Fibroblast of upper back skin (primary cell): ENCODE data around the gene LAMC3.
"Not testable (repeated sequence)": the region's sequence is repeated elsewhere in the genome, so short reads cannot be mapped to it uniquely, and the experiment has no call there.

Experiments
- DNase-seq: peaks from one replicate; pipeline ENCODE4 v3.0.0-alpha.2; 2013

Gene LAMC3

DNA sequence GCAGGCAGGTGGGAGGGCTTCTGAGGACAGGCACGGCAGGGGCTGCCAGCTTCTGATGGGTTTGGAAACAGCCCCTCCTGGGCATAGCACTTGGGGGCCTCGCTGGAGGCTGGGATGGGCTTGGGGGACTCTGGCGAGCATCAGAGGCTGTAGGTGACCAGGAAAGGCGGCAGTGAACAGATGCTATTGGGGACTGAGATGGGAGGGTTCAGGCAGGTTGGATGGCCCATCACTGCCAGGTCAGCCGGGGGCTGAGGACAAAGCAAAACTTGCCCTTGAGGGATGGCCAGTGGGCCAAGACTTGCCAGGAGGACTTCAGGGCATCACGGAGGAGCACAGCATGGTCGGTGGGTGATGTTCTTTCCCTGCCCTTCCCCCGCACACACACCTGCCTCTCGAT lies 94.0 kb downstream of the LAMC3 start:
- DNase-seq = no peak

DNA sequence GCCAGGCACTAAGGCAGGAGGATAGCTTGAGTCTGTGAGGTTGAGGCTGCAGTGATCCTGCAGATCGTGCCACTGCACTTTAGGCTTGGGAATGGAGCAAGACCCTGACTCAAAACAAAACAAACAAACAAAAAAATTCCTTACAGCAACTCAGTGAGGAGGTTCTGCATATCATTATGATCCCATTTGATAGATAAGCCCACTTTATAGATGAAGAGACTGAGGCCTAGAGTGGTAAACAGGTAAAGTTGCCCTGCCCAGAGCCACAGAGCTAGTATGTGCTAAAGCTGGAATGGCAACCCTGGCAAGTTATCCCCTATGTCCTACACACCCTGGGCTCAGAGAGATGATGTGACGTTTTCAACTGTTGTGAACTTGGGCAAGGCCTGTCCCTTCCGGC lies 94.6 kb downstream of the LAMC3 start:
- no peak for DNase-seq

DNA sequence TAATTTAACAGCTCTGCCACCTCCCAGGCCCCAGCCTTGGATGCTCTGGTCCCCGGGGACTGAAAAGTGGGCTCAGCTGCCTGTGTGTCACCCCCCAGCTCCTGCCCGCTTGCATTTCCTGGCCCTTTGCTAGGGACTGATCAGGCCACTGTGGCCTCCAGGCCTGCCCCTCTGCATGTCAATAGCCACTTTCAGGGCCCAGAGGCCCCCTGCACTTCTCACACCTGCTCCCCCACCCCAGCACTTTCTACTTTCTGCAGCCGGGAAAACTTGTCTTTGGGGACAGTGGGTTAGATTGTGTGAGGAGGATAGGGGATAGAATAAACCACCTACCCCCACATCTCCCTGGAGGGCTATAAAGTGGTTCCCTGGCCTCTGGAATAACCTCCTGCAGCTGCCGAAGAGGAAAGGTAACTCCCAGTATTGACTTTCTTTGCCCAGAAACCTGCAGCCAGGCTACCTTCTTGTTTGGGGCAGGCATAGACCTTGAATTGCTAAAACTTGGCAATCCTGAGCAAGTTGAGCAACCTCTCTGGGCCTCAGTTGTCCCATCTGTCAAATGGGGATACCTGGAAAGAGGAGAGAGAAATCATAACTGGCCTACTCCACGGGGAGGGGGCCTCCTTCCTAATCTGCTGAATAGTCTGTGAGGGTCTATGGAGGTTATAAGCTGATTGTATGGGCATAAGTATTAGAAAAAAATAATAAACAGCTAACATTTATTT lies 95.2 kb downstream of the LAMC3 start:
- DNase-seq = no peak

DNA sequence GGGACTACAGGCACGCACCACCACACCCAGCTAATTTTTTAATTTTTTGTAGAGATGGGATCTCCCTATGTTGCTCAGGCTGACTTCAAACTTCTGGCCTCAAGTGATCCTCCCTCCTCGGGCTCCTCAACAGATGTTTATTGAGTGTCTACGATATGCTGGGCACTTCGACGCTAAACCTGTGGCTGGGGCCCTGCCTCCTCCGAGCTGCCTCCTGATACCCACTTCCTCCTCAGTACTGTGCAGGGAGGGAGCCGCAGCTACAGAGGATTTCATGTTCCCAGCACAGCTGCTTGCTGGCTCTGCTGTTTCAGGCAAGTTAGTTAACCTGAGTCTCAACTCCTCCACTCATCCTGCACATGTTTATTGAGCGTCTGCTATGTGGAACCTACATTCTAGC lies 97.0 kb downstream of the LAMC3 start:
- no peak for DNase-seq

DNA sequence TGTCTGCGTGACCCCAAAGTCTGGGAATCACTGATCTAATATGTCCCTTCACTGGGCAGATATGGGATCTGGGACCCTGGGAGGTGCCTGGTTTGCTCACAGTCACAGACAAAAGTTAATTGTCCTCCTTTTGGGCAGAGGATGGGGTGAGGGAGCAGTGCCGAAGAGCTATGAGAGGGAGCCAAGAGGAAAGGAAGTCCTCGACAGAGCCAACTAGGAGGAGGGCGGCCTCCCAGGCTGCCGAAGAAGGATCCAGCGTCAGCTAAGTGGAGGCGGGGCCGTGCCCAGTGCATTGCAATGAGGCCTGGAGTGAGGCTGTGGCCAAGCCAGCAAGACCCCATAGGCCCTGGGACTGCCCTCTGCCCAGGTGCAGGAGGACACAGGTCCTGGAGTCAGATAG lies 98.8 kb downstream of the LAMC3 start:
- DNase-seq = no peak

DNA sequence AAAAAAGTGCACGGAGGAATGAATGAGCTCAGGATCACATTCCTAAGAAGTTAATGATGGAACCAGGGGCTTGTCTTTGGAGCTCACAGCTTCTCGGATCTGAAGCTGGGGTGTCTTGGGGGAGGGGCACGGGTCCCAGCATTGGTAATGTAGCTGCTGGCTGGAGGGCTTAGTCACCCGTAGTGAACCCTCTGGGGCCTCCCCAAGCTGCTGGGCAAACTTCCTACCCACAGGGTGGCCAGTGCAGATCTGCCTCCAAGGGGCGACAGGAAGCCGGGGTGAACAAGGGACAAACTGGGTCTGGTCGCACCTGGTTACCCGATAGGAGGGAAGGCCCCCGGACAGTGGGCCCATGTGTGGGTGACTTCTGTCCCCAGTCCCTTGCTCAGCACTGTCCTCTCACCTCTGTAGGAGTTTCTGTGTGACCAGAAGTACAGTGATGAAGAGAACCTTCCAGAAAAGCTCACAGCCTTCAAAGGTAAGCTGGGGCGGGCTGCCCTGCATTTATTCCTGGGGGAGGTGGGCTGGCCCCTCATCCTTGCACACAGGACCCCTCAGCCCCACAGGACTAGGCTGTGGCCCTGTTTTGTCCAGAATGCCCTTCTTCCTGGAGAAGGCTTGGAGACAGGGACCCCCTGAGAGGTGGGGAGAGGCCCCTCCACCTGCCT lies 102.3 kb downstream of the LAMC3 start:
- DNase-seq = no peak

DNA sequence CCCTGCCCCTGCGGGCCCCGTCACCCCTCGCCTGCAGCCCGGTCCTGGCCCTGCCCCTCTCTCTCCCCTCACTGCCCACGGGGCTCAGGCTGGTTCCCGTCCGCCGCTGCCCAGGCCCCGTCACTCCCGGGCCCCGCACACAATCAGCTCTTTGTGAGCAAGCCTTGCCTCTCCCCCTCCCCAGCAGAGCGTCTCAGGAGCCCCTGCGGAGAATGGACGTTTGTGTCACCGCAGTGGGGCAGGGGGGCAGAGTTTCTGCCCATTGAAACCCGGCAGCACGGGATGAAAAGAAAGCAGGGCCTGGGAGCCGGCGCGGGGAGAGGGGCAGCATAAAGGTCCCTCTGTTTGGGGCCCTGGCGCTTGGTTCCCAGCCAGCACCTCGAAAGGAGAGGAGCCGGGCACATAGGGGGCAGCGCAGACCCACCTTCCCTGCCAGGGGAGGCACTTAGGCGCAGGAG lies 102.9 kb downstream of the LAMC3 start:
- no peak for DNase-seq

- no peak for DNase-seq
These were observed 103.6 kb downstream of the LAMC3 start for GRCh38 chr9:131112374-131113154.

GRCh38 chr9:131113655-131114054 lies 104.7 kb downstream of the LAMC3 start:
- DNase-seq = no peak

GRCh38 chr9:131114084-131114535 lies 105.1 kb downstream of the LAMC3 start:
- DNase-seq = no peak

DNA sequence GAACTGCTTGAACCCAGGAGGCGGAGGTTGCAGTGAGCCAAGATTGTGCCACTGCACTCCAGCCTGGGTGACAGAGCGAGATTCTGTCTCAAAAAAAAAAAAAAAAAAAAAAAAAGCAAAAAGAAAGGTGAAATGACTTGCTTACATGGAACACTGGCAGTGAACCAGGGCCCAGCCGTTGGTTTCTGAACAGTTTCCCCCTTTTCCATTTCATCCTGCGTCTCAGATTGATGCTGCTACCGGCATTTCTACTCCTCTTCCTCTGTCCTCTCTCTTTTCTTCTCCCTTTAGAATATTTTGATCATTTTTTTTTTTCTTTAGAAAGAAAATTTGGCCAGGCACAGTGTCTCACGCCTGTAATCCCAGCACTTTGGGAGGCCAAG lies 106.4 kb downstream of the LAMC3 start:
- DNase-seq = not testable (repeated sequence)

GRCh38 chr9:131116281-131117120 lies 107.5 kb downstream of the LAMC3 start:
- no peak for DNase-seq

- no peak for DNase-seq
These were observed 108.3 kb downstream of the LAMC3 start for GRCh38 chr9:131117121-131117761.

GRCh38 chr9:131117762-131118145 lies 108.8 kb downstream of the LAMC3 start:
- no peak for DNase-seq

- no peak for DNase-seq
These were observed 110.6 kb downstream of the LAMC3 start for GRCh38 chr9:131119600-131119999.

- no peak for DNase-seq
These were observed 111.8 kb downstream of the LAMC3 start for GRCh38 chr9:131120620-131121228.

- no peak for DNase-seq
These were observed 112.4 kb downstream of the LAMC3 start for GRCh38 chr9:131121346-131121745.

DNA sequence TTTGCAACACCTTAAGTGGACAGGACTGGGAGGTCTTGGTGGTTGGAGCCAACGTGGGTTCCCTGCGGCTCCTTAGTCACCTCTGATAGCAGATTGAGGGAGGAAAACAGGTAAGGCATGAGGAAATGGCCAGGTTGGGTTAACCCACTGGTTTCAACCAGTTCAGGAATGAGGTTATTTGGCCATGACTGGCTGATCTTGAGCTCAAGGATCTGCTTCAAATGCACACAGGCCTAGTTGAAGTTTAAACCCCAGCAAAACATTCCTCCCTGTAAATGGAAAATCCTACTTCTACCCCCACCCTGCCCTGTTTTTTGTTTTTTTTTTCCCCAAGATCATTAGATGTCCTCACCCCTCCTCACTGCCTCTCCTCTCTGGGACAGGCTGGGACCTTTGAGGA lies 113.2 kb downstream of the LAMC3 start:
- DNase-seq = no peak

- no peak for DNase-seq
These were observed 116.0 kb downstream of the LAMC3 start for GRCh38 chr9:131125038-131125287.

GRCh38 chr9:131125288-131126058 lies 116.5 kb downstream of the LAMC3 start, which contains the start of gene NUP214:
TSS of gene NUP214 (plus strand) at chr9:131125586. CDS start at chr9:131125705, 119 bp downstream.
- DNase-seq = peak; percentile 97

GRCh38 chr9:131126059-131126426 lies 117.1 kb downstream of the LAMC3 start:
- DNase-seq = no peak
